Skin epidermis (tissue), 12 donors: ENCODE data around the gene CDC7.
A peak's percentile ranks its signal among the peaks of the same experiment; 100 is the strongest.

ENCODE experiments used
- H3K27ac ChIP-seq, 21 experiments: fragments of 200-600 bp; sonication (generic) in 11 of 21; one replicate each; pipeline ENCODE4 v1.5.0; 2020; ENCODE audit warnings: mild to moderate bottlenecking in 3 of 21, inconsistent platforms in 2 of 21, moderate library complexity in 2 of 21
- H3K4me3 ChIP-seq, 7 experiments: fragments of 200-600 bp; sonication (generic) in 2 of 7; one replicate each; pipeline ENCODE4 v1.5.0; 2020; ENCODE audit warnings: inconsistent platforms in 2 of 7, mild to moderate bottlenecking in 2 of 7, moderate library complexity in 1 of 7

CDC7 gene

GRCh38 chr1:91545506-91546300 is 45.1 kb downstream of the CDC7 start:
- Histone ChIP-seq H3K4me3 (no peak overlapping the region), H3K27ac (no peak overlapping the region)

DNA sequence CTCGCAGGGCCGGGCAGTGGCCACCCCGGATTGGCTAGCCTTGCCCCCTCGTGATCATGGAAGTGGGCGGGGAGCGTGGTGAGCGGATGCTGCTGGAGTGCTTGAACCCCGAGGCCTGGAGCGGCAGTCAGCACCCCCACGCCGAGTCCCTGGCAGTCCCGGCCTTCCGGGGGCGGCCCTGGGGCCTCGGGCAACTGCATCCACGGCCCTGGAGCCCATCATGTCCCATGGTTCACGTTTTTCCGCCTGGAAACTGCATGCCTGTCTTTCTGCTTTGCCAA is 45.6 kb downstream of the CDC7 start:
- H3K27ac ChIP-seq = no peak overlapping the region
- no peak overlapping the region for H3K4me3 ChIP-seq

- no peak overlapping the region for H3K4me3 ChIP-seq
- peak overlapping the region in 1 of 21 experiments; percentile 34 for H3K27ac ChIP-seq
Measured at GRCh38 chr1:91546876-91547275, 46.2 kb downstream of the CDC7 start.

DNA sequence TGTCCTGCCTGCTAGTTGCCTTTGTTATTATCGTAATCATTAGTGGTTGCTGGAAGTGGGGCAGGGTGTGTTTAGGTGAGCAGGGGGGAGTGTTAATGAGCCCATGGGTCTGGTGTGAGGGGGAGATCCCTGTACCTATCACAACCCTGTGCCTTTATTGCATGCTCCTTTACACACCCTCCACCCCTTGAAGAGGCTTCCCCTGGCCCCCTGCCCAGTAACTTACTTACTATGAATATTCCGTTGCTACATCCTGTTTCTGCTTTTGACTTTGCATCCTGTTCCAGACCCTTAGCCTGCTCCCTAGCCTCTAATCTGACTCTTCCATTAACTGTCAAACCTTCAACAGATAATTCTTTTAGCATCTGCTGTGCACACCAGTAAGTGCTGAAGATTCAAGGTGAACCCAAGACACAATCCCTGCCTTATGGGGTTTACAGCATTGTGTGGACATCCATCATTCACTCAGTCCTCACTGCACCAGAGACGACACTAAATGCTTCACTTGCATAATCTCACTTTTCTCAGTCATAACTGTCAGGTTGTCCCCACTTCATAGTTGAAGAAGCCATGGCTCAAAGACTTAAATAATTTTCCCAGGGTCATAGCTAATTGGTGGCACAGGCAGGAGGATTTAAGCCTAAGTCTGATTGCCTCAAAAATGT is 47.9 kb downstream of the CDC7 start:
- peak overlapping the region in 8 of 21 experiments; percentile 26 to 85 (median 63) for H3K27ac ChIP-seq
- H3K4me3 ChIP-seq = no peak overlapping the region

GRCh38 chr1:91549041-91549735 is 48.5 kb downstream of the CDC7 start:
- no peak overlapping the region for H3K4me3 ChIP-seq
- peak overlapping the region in 7 of 21 experiments; percentile 26 to 85 (median 67) for H3K27ac ChIP-seq

DNA sequence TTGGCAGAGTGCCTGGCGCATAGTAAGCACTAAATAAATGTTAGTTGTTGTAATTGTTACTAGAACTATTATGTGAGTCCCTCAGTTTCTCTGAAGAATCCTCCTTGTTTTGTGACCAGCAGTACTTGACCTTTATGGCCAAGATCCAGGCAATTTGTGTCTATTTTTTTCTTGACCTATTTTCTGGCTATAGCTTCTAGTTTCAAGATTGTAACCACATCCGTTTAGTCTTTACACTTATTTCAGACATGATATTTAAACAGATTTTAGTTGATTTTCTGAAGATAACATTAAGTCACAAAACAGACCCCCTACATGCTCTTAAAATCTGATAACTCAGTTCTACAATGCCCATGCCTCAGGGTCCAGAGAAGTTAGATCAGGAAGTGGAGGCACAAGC is 50.3 kb downstream of the CDC7 start:
- Histone ChIP-seq H3K27ac (peak overlapping the region in 1 of 21 experiments; percentile 85), H3K4me3 (no peak overlapping the region)

GRCh38 chr1:91552091-91552490 is 51.4 kb downstream of the CDC7 start:
- H3K4me3 ChIP-seq = no peak overlapping the region
- H3K27ac ChIP-seq = peak overlapping the region in 10 of 21 experiments; percentile 12 to 85 (median 40)

DNA sequence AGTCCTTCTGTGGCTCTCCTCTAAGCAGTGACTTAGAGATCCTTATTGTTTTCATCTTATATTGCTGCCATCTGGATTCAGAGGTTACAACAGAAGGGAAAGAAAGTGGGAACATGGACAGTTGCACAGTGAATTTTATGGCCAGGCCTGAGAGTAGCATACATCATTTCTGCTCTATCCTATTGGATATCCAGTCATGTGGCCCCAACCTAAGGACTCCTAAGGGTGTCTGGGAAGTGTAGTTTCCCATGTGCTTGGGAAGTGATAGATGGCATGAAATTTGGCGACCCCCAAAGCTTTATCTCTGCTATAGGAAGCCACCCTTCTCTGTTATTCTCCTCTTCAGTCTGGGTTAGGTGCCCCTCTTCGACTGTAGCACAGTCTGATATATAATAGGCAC is 51.9 kb downstream of the CDC7 start:
- Histone ChIP-seq H3K4me3 (no peak overlapping the region), H3K27ac (peak overlapping the region in 11 of 21 experiments; percentile 8 to 82 (median 39))

- H3K4me3 ChIP-seq = no peak overlapping the region
- H3K27ac ChIP-seq = peak overlapping the region in 12 of 21 experiments; percentile 22 to 92 (median 54)
Measured at GRCh38 chr1:91553177-91553591, 52.5 kb downstream of the CDC7 start.

GRCh38 chr1:91555074-91555730 is 54.6 kb downstream of the CDC7 start:
- H3K27ac ChIP-seq = peak overlapping the region in 18 of 21 experiments; percentile 5 to 92 (median 52)

DNA sequence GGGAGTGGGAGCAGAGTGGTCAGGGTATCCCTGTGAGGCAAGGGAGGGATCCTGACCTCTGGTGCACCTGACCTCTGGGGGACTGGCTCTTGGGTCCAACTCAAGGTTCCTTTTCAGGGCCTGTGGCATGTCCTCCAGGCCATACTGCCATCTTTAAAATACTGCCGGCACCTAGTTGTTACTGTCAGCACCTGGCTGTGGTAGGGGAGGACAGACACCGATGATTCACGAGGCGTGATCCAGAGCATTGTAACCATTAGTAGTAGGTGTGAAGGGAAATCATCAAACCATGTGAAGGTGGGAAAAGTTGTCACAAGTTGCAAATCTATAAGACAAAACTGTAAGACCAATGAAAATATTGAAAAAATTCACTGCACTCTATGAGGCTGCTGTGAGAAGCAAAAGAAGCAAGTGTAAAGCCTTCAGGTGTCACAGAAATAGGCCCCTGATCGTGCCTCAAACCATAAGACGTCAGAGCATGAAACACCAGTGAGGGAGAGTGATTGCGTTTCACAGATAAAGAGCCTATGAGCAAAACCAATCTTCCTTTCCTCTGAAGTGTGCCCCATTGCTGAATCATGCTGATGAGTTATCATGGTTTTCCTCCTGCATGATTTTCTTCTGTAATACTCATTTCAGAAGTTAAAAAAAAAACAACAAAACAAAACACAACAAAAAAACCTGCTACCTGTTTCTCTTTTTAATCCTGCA is 55.3 kb downstream of the CDC7 start:
- Histone ChIP-seq H3K27ac (peak overlapping the region in 17 of 21 experiments; percentile 5 to 92 (median 53)), H3K4me3 (no peak overlapping the region)

More at GRCh38 chr1:91555074-91555730, 54.6 kb downstream of the CDC7 start:
- H3K4me3 ChIP-seq = no peak overlapping the region

GRCh38 chr1:91556556-91556955 is 55.9 kb downstream of the CDC7 start:
- H3K27ac ChIP-seq = peak overlapping the region in 10 of 21 experiments; percentile 20 to 92 (median 54)
- no peak overlapping the region for H3K4me3 ChIP-seq

DNA sequence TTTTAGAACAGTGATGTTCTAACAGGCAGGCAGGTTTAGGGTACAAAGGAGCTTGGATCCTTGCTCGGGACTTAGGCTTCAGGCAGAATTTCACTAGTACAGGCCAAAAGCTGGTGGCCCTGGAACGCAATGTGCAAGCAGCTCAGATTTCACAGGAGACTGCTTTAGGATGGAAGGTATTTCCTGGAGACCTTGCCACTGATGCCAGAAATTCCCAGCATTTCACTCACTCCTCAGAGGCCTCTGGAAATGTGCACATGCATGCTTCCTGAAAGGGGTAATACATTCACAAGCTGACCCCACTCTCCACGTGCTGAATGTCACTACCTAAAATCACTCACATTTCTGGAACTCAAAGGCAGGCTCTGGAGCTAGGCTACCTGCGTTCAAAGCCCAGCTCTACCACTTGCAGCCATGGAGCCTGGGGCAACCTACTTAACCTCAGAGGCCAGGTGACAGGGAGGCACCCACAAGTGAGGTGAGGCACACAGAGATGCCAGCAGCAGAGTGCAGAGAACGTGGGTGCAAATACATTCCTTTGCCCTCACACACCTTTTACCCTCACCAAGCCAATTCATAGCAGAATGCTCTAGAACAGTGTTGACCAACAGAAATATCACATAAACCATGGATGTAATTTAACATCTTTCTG is 56.5 kb downstream of the CDC7 start:
- Histone ChIP-seq H3K4me3 (no peak overlapping the region), H3K27ac (peak overlapping the region in 10 of 21 experiments; percentile 20 to 92 (median 54))

DNA sequence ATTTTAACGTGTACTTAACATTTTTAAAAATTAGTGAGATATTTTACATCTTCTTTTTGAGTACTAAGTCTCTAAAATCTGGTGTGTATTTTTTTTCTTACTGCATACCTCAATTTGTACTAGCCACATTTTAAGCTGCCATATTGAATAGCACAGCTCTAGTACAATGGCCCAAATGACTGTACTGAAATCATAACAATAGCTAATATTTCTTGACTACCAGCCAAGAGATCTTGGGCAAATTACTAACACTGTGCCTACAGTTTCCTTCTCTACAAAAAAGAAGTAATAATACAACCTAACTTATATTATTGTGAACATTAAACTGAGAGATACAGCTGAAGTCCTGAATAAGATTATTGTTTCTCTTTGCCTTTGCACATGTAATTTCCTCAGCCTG is 57.2 kb downstream of the CDC7 start:
- no peak overlapping the region for H3K4me3 ChIP-seq
- peak overlapping the region in 1 of 21 experiments; percentile 31 for H3K27ac ChIP-seq

DNA sequence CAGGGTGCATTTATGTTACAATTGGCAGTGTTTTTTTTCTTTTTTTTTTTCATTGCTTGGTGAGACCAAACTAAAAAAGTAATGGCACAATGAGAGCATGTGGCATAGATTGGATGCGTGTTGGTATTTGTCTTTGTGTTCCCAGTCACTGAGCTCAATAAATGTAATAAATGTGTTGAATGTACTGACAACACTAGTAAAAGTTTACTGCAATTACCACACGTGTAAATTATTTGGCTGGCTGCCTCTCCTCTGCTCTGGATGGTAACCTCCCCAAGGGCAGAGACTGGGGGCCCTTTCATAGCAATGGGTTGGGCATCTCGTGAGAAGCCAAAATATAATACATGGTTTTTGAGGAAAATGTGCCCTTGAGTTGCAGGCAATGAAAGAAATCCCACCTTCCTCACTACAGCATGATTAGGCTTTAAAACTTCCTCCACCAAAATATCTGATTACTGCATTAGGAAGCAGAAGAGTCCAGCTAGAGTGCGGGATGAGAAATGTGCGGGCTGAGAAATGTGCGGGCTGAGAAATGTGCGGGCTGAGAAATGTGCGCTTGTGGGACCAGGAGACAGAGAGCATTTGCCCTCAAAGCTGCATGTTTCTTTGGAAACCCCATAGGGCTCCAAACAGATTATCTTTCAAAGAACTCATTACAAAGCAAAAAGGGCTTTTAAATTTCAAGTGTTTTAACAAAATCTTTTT is 58.5 kb downstream of the CDC7 start:
- peak overlapping the region in 1 of 21 experiments; percentile 65 for H3K27ac ChIP-seq

DNA sequence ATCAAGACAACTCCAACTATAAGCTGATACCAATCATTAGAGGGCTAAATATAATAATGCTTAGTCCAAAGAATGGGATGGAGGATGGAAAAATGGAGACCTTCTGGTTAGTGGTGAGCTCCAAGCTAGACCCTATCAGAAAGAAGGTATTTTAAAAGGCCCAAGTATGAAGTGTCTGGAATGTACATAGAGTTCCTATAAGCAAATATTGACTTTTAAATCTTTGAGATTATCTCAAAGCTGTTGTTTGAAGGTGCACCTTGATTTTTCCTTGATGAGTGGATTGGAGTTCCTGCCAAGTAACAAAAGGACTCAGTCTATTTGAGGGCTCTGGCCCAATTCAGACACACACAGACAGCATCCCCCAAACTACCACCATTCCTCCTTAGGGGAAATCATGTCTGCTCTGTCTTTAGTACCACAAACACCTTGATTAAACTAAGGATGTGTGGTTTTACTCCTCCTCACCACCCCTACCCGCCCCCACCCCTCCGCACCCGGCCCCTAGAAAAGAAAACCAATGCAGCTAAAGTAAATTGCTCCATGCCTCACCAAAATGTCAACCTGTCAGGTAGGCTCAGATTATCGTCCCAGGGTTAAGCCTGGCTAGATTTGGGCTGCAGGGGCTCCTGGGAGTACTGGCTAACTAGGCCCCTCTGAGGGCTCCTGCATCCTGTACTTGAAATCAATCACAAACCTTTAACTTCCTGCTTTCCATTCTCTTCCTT is 59.4 kb downstream of the CDC7 start:
- peak overlapping the region in 3 of 21 experiments; percentile 22 to 65 (median 59) for H3K27ac ChIP-seq
- H3K4me3 ChIP-seq = no peak overlapping the region

More for the DNA sequence above, 58.5 kb downstream of the CDC7 start:
- no peak overlapping the region for H3K4me3 ChIP-seq

- H3K4me3 ChIP-seq = no peak overlapping the region
- H3K27ac ChIP-seq = peak overlapping the region in 17 of 21 experiments; percentile 18 to 83 (median 72)
Measured at GRCh38 chr1:91564888-91565701, 64.4 kb downstream of the CDC7 start.
